Spleen (tissue), 7 donors: ENCODE results near the gene RUVBL1.

Experiments
- CTCF ChIP-seq, 11 experiments: fragments of 200-600 bp in 7 of 11; fragments of 450-650 bp in 4 of 11; sonication (generic) in 4 of 11; IDR thresholded peaks in 8 of 11; conservative IDR thresholded peaks in 3 of 11; 1 replicate in 7 of 11; 2 replicates in 4 of 11; pipeline versions ENCODE4 v1.4.0 to v1.8.0; 2016 to 2021; ENCODE audit warnings: antibody characterized with exemption in 11 of 11, inconsistent platforms in 4 of 11, mild to moderate bottlenecking in 1 of 11
- POLR2A ChIP-seq, 3 donors: fragments of 450-650 bp; IDR thresholded peaks; one replicate each; pipeline ENCODE4 v1.5.1; 2017; ENCODE audit warnings: antibody characterized with exemption in 3 of 3, mild to moderate bottlenecking in 1 of 3
- donor health status: DM: no; HTN: no; CAD: no; lungs with moderate emphysema.
- donor health status: DM: no; HTN: no; CAD: no.
- donor health status: DM: no; HTN: no; CAD: no.

- TF ChIP-seq CTCF (IDR thresholded peaks at IDR 0.05 in 8 of 11, conservative IDR thresholded peaks at IDR 0.05 in 3 of 11) (no peak), POLR2A (IDR thresholded peaks at IDR 0.05) (no peak)
Measured at GRCh38 chr3:128040660-128041059, 83.0 kb downstream of the RUVBL1 start.
